Gastroesophageal sphincter (tissue), 4 donors: ENCODE measurements around the gene RASSF6. TPM values are rescaled to one million over a fixed set of nuclear protein-coding genes. Genes with fewer than 3 reads are reported as not detected.

ENCODE experiments used
- ATAC-seq: fragments of 150-250 bp; one replicate; pipeline ENCODE4 v1.9.1; 2016; ENCODE audit warnings: mild to moderate bottlenecking, moderate library complexity
- H3K27ac ChIP-seq, 4 donors: fragments of 200-600 bp; sonication (generic) in 3 of 4; 1 replicate in 3 of 4; 2 replicates in 1 of 4; pipeline ENCODE4 v1.5.1; 2016 to 2019
- H3K27me3 ChIP-seq: fragments of 200-600 bp; sonication (generic); one replicate; pipeline ENCODE4 v1.5.1; 2019
- H3K36me3 ChIP-seq, 2 donors: fragments of 200-600 bp; sonication (generic); one replicate each; pipeline ENCODE4 v1.5.1; 2019; ENCODE audit warnings: control low read depth in 1 of 2
- H3K4me1 ChIP-seq, 3 donors: fragments of 200-600 bp; sonication (generic); 1 replicate in 2 of 3; 2 replicates in 1 of 3; pipeline ENCODE4 v1.5.1; 2016 to 2019; ENCODE audit warnings: control low read depth in 2 of 3
- H3K4me3 ChIP-seq, 2 donors: fragments of 200-600 bp; sonication (generic); one replicate each; pipeline ENCODE4 v1.5.1; 2019; ENCODE audit warnings: mild to moderate bottlenecking in 1 of 2, moderate library complexity in 1 of 2
- H3K9me3 ChIP-seq, 3 donors: fragments of 200-600 bp; sonication (generic); one replicate each; pipeline ENCODE4 v1.5.1; 2017 to 2019; ENCODE audit warnings: control low read depth in 2 of 3
- EP300 ChIP-seq: sonication (generic); formaldehyde crosslinking; IDR thresholded peaks from one replicate; pipeline ENCODE4 v1.6.1; 2017; ENCODE audit warnings: antibody characterized with exemption, mild to moderate bottlenecking
- POLR2A ChIP-seq, 2 donors: fragments of 450-650 bp; IDR thresholded peaks; one replicate each; pipeline ENCODE4 v1.6.1; 2017; ENCODE audit warnings: antibody characterized with exemption in 2 of 2, mild to moderate bottlenecking in 2 of 2, moderate library complexity in 1 of 2
- POLR2AphosphoS5 ChIP-seq: sonication (generic); formaldehyde crosslinking; IDR thresholded peaks from one replicate; pipeline ENCODE4 v1.6.1; 2017; ENCODE audit warnings: antibody characterized with exemption
- WGBS, 2 donors: methylation state at CpG; one replicate each; pipeline ENCODE4 v1.1.5; 2018; ENCODE audit warnings: low coverage in 1 of 2; 5-methylcytosine and 5-hydroxymethylcytosine counted together
- total RNA-seq, 4 donors: library from RNA; depleted of rRNA; stranded (reverse); fragments of >200 nt; gene quantifications; one replicate each; pipeline ENCODE4 v1.1.0, GENCODE V29; 2016
- TF ChIP-seq, protein P1 (sequence below), 4 experiments: fragments of 200-600 bp in 2 of 4; fragments of 450-650 bp in 2 of 4; sonication (generic) in 1 of 4; IDR thresholded peaks; one replicate each; pipeline ENCODE4 v1.5.1; 2017 to 2019; ENCODE audit warnings: antibody characterized with exemption in 4 of 4, mild to moderate bottlenecking in 2 of 4, moderate library complexity in 2 of 4

Gene RASSF6
- total RNA-seq, 4 donors from 2014 or later = 0.15 to 3.8 (median 0.50) TPM

DNA sequence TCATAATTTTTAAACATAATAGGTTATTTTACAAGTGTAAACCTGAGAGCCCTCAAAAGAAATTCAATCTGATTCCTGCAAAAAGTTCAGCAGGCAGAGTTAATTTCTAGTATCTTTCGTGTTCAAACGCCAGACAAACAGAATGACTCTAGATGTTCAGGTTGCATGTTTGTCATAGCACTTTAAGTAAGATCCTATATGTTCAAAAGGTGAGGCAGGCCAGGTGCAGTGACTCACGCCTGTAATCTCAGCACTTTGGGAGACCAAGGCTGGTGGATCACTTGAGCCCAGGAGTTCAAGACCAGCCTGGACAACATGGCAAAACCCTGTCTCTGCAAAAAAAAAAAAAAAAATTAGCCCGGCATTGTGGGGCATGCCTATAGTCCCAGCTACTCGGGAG lies 1.1 kb upstream of the RASSF6 start:
- no peak for ATAC-seq
- Histone ChIP-seq H3K27me3 (no peaks in the 10 kb centered on the region), H3K9me3 (no peaks in the 10 kb centered on the region), H3K4me3 (no peak overlapping the region), H3K36me3 (no peaks in the 10 kb centered on the region), H3K4me1 (peaks cover 0 to 6% (median 0%) of the 10 kb centered on the region in 3 donors), H3K27ac (no peak overlapping the region)
- TF ChIP-seq POLR2A (IDR thresholded peaks at IDR 0.05) = no peak
- TF ChIP-seq EP300 = no peak
- no peak for TF ChIP-seq POLR2AphosphoS5
- TF ChIP-seq, protein P1, sequence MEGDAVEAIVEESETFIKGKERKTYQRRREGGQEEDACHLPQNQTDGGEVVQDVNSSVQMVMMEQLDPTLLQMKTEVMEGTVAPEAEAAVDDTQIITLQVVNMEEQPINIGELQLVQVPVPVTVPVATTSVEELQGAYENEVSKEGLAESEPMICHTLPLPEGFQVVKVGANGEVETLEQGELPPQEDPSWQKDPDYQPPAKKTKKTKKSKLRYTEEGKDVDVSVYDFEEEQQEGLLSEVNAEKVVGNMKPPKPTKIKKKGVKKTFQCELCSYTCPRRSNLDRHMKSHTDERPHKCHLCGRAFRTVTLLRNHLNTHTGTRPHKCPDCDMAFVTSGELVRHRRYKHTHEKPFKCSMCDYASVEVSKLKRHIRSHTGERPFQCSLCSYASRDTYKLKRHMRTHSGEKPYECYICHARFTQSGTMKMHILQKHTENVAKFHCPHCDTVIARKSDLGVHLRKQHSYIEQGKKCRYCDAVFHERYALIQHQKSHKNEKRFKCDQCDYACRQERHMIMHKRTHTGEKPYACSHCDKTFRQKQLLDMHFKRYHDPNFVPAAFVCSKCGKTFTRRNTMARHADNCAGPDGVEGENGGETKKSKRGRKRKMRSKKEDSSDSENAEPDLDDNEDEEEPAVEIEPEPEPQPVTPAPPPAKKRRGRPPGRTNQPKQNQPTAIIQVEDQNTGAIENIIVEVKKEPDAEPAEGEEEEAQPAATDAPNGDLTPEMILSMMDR (IDR thresholded peaks at IDR 0.05) = no peak
- WGBS, 2 donors = 95 to 97% methylated on average over 3 to 5 of the region's 5 CpGs

DNA sequence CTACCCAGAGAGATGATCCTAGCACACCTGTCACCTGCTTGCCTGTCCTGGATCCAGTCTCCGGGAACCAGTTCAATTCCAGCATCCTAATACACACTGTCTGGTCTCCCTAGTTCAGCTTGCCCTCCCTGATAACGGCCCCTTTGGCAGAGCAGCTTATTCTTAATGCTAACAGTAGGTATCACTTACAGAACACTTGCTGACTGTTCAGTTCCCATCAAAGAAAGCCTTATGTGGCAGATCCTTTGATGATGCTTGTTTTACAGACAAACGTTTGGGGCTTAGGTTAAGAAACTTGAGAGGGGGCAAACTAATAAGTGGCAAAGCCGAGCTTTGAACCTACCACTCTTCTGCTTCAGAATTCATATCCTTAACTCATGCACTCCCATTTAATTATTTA lies 890 bp downstream of the RASSF6 start:
- ATAC-seq = no peak
- no peaks in the 10 kb centered on the region for H3K36me3 ChIP-seq
- WGBS, 2 donors = 50% methylated on average over 2 to 4 of the region's 4 CpGs
- H3K4me3 ChIP-seq = no peak overlapping the region
- H3K4me1 ChIP-seq = peaks cover 0 to 6% (median 0%) of the 10 kb centered on the region in 3 donors
- TF ChIP-seq POLR2A (IDR thresholded peaks at IDR 0.05) = no peak
- no peak for TF ChIP-seq EP300
- no peak for TF ChIP-seq POLR2AphosphoS5
- TF ChIP-seq, protein P1 (IDR thresholded peaks at IDR 0.05) = no peak
- H3K27me3 ChIP-seq = no peaks in the 10 kb centered on the region
- no peaks in the 10 kb centered on the region for H3K9me3 ChIP-seq
- no peak overlapping the region for H3K27ac ChIP-seq

DNA sequence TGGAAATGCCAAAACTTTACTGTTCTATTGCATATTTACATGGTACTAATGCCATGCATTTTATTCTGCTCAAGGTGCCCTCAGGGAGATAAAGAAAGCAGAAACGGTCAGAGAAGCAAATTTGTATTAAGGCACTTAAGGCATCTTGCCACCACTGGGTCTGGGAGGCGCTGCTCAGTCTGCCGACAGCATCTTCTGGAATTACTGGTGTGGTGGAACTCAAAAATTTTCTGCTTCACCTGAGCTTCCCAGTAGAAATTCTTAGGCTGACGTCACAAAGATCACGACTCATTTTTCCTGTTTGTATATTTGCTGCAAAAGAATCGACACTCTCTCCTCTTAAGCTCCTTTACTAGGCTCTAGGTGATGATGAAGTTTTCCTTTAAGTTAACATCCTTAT lies 3.0 kb downstream of the RASSF6 start:
- H3K4me3 ChIP-seq = no peak overlapping the region
- H3K36me3 ChIP-seq = no peaks in the 10 kb centered on the region
- TF ChIP-seq POLR2AphosphoS5 (no peak), POLR2A (IDR thresholded peaks at IDR 0.05) (no peak), EP300 (no peak)
- TF ChIP-seq, protein P1 (IDR thresholded peaks at IDR 0.05) = no peak
- H3K4me1 ChIP-seq = peaks cover 0 to 6% (median 0%) of the 10 kb centered on the region in 3 donors
- no peaks in the 10 kb centered on the region for H3K9me3 ChIP-seq
- no peak overlapping the region for H3K27ac ChIP-seq
- 71 to 82% methylated on average over 6 of the region's 6 CpGs for WGBS, 2 donors
- no peak for ATAC-seq
- H3K27me3 ChIP-seq = no peaks in the 10 kb centered on the region

DNA sequence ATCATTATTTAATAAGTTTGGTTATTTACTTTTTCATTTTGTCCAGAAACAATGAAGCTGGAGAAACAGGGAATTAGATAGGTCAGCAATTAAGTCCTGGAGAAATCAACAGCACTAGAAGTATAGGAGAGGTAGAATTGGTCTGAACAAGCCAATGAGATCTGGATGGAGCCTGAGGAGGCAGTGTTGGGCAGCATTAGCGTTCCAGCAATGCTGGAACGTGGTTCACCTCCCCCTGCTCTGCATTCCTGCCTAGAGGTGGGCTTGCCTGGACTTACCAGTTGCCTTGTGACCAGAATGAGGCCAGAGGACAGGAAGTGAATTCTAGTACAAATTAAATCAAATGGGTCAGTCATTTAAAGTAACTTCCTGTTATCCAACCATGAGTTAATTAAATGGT lies 4.6 kb downstream of the RASSF6 start:
- Histone ChIP-seq H3K27me3 (no peaks in the 10 kb centered on the region), H3K36me3 (no peaks in the 10 kb centered on the region), H3K4me3 (no peak overlapping the region), H3K4me1 (peaks cover 0 to 7% (median 0%) of the 10 kb centered on the region in 3 donors), H3K27ac (no peak overlapping the region), H3K9me3 (no peaks in the 10 kb centered on the region)
- ATAC-seq = no peak
- WGBS, 2 donors = 29 to 42% methylated on average over 2 of the region's 2 CpGs
- no peak for TF ChIP-seq EP300
- no peak for TF ChIP-seq POLR2AphosphoS5
- no peak for TF ChIP-seq POLR2A (IDR thresholded peaks at IDR 0.05)
- TF ChIP-seq, protein P1 (IDR thresholded peaks at IDR 0.05) = no peak

DNA sequence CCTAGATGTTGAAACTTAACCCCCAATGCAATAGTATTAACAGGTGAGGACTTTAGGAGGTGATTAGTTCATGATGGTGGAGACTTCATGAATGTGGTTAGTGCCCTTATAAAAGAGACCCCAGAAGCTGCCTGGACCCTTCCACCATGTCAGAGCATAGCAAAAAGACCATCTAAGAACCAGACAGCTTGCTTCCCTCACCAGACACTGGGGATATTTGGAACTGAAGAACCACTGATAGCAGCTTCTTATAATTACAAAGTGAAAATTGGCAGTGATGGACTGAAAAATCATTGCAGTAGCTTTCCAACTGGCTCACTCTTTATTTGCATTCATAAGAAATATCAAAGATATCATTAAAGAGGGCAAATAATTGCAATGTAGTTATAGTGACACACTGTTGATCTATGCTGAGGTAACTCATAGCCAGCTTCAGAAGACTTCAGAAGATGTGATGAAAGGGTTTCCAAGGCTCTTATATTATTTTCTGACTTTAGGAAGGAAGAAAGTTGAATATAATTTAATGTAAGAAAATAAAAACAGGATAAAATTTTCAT lies 5.8 kb downstream of the RASSF6 start:
- Histone ChIP-seq H3K27me3 (no peaks in the 10 kb centered on the region), H3K36me3 (no peaks in the 10 kb centered on the region), H3K27ac (no peak overlapping the region), H3K4me3 (no peak overlapping the region), H3K9me3 (no peaks in the 10 kb centered on the region), H3K4me1 (peaks cover 0 to 13% (median 3%) of the 10 kb centered on the region in 3 donors)
- ATAC-seq = no peak
- TF ChIP-seq POLR2AphosphoS5 (no peak), EP300 (no peak), POLR2A (IDR thresholded peaks at IDR 0.05) (no peak)
- TF ChIP-seq, protein P1 (IDR thresholded peaks at IDR 0.05) = no peak
